H7 (cell line): ENCODE measurements around the gene PCSK2. TPM values are rescaled to one million over a fixed set of nuclear protein-coding genes. Genes with fewer than 3 reads are reported as not detected.

Source experiments
- DNase-seq: peaks from one replicate; pipeline ENCODE4 v3.0.0; 2012
- H3K27me3 ChIP-seq: 2 replicates; pipeline ENCODE4 v1.6.0; 2011; ENCODE audit warnings: mild to moderate bottlenecking, low read length; ENCODE audit not compliant: control insufficient read depth, insufficient read depth
- H3K36me3 ChIP-seq: replicated peaks from 2 replicates; pipeline ENCODE4 v1.5.1; 2011; ENCODE audit warnings: low read length; ENCODE audit not compliant: control insufficient read depth, insufficient read depth
- H3K4me3 ChIP-seq: 2 replicates; pipeline ENCODE4 v1.5.1; 2011; ENCODE audit warnings: low read depth, mild to moderate bottlenecking, control low read depth, low read length, moderate library complexity; ENCODE audit not compliant: insufficient read depth
- total RNA-seq: library from RNA; depleted of rRNA; stranded (reverse); fragments of >200 nt; shearing (Covaris generic); gene quantifications from 2 replicates; pipeline ENCODE4 v1.2.3, GENCODE V29; 2014

PCSK2 gene
- total RNA-seq, 1 experiment from 2014 or later = 0.10 TPM

GRCh38 chr20:17334932-17335331, 108.1 kb downstream of the PCSK2 start:
- H3K36me3 ChIP-seq = no peaks in the 10 kb centered on the region
- no peak overlapping the region for H3K4me3 ChIP-seq
- H3K27me3 ChIP-seq = no peaks in the 10 kb centered on the region
- DNase-seq = no peak

GRCh38 chr20:17339000-17339399, 112.2 kb downstream of the PCSK2 start:
- H3K36me3 ChIP-seq = no peaks in the 10 kb centered on the region
- H3K4me3 ChIP-seq = no peak overlapping the region
- DNase-seq = no peak
- H3K27me3 ChIP-seq = no peaks in the 10 kb centered on the region

GRCh38 chr20:17343091-17343490, 116.3 kb downstream of the PCSK2 start:
- no peak overlapping the region for H3K4me3 ChIP-seq
- H3K27me3 ChIP-seq = no peaks in the 10 kb centered on the region
- DNase-seq = no peak
- no peaks in the 10 kb centered on the region for H3K36me3 ChIP-seq

GRCh38 chr20:17343656-17344452, 117.0 kb downstream of the PCSK2 start:
- Histone ChIP-seq H3K27me3 (no peaks in the 10 kb centered on the region), H3K4me3 (no peak overlapping the region), H3K36me3 (no peaks in the 10 kb centered on the region)
- no peak for DNase-seq

- DNase-seq = no peak
Measured at GRCh38 chr20:17344790-17345189, 118.0 kb downstream of the PCSK2 start.

GRCh38 chr20:17345321-17345720, 118.5 kb downstream of the PCSK2 start:
- H3K4me3 ChIP-seq = no peak overlapping the region
- H3K27me3 ChIP-seq = no peaks in the 10 kb centered on the region
- no peak for DNase-seq
- H3K36me3 ChIP-seq = no peaks in the 10 kb centered on the region

More at GRCh38 chr20:17344790-17345189, 118.0 kb downstream of the PCSK2 start:
- Histone ChIP-seq H3K27me3 (no peaks in the 10 kb centered on the region), H3K36me3 (no peaks in the 10 kb centered on the region), H3K4me3 (no peak overlapping the region)

- Histone ChIP-seq H3K36me3 (no peaks in the 10 kb centered on the region), H3K27me3 (no peaks in the 10 kb centered on the region), H3K4me3 (no peak overlapping the region)
- DNase-seq = no peak
Measured at GRCh38 chr20:17350321-17350720, 123.5 kb downstream of the PCSK2 start.

- Histone ChIP-seq H3K4me3 (no peak overlapping the region), H3K36me3 (no peaks in the 10 kb centered on the region), H3K27me3 (no peaks in the 10 kb centered on the region)
- DNase-seq = no peak
Measured at GRCh38 chr20:17357238-17357637, 130.4 kb downstream of the PCSK2 start.

GRCh38 chr20:17358854-17359253, 132.0 kb downstream of the PCSK2 start:
- DNase-seq = no peak
- Histone ChIP-seq H3K27me3 (no peaks in the 10 kb centered on the region), H3K36me3 (no peaks in the 10 kb centered on the region), H3K4me3 (no peak overlapping the region)

GRCh38 chr20:17364681-17365080, 137.8 kb downstream of the PCSK2 start:
- no peak for DNase-seq
- no peaks in the 10 kb centered on the region for H3K36me3 ChIP-seq
- H3K4me3 ChIP-seq = no peak overlapping the region
- no peaks in the 10 kb centered on the region for H3K27me3 ChIP-seq

- H3K4me3 ChIP-seq = no peak overlapping the region
Measured at GRCh38 chr20:17365831-17366230, 139.0 kb downstream of the PCSK2 start.

GRCh38 chr20:17369506-17369905, 142.7 kb downstream of the PCSK2 start:
- Histone ChIP-seq H3K4me3 (no peak overlapping the region), H3K27me3 (no peaks in the 10 kb centered on the region), H3K36me3 (no peaks in the 10 kb centered on the region)
- no peak for DNase-seq

More at GRCh38 chr20:17365831-17366230, 139.0 kb downstream of the PCSK2 start:
- H3K27me3 ChIP-seq = no peaks in the 10 kb centered on the region
- no peaks in the 10 kb centered on the region for H3K36me3 ChIP-seq
- no peak for DNase-seq

GRCh38 chr20:17372806-17373440, 146.1 kb downstream of the PCSK2 start:
- no peaks in the 10 kb centered on the region for H3K27me3 ChIP-seq

GRCh38 chr20:17374086-17374485, 147.2 kb downstream of the PCSK2 start:
- Histone ChIP-seq H3K4me3 (no peak overlapping the region), H3K36me3 (no peaks in the 10 kb centered on the region), H3K27me3 (no peaks in the 10 kb centered on the region)
- no peak for DNase-seq

More at GRCh38 chr20:17372806-17373440, 146.1 kb downstream of the PCSK2 start:
- no peaks in the 10 kb centered on the region for H3K36me3 ChIP-seq
- H3K4me3 ChIP-seq = no peak overlapping the region
- no peak for DNase-seq

- Histone ChIP-seq H3K27me3 (no peaks in the 10 kb centered on the region), H3K36me3 (no peaks in the 10 kb centered on the region), H3K4me3 (no peak overlapping the region)
- DNase-seq = no peak
Measured at GRCh38 chr20:17376031-17376430, 149.2 kb downstream of the PCSK2 start.
